ENCODE data around the gene DECR2.
"Not testable (repeated sequence)": the region's sequence is repeated elsewhere in the genome, so short reads cannot be mapped to it uniquely, and the experiment has no call there.

DNA sequence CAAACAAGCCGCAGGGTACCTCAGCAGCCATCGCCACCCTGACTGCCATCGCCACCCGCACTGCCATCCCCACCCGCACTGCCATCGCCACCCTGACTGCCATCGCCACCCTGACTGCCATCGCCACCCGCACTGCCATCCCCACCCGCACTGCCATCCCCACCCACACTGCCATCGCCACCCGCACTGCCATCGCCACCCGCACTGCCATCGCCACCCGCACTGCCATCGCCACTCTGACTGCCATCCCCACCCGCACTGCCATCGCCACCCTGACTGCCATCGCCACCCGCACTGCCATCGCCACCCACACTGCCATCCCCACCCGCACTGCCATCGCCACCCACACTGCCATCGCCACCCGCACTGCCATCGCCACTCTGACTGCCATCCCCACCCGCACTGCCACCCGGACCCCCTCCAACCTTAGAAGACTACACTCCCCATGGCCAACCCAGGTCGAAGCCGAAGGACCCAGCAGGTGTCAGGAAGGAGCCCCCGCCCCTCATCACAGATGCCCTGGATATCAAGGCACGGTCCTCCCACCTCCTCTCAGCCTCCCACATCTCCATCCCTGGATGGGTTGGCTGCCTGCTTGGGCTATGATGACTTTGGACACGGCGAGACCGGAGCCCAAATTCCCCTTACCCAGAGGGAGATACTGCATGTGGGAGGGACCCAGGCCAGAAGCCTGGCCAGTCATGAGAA is 23.4 kb upstream of the DECR2 start:
- TF ChIP-seq, protein P1, sequence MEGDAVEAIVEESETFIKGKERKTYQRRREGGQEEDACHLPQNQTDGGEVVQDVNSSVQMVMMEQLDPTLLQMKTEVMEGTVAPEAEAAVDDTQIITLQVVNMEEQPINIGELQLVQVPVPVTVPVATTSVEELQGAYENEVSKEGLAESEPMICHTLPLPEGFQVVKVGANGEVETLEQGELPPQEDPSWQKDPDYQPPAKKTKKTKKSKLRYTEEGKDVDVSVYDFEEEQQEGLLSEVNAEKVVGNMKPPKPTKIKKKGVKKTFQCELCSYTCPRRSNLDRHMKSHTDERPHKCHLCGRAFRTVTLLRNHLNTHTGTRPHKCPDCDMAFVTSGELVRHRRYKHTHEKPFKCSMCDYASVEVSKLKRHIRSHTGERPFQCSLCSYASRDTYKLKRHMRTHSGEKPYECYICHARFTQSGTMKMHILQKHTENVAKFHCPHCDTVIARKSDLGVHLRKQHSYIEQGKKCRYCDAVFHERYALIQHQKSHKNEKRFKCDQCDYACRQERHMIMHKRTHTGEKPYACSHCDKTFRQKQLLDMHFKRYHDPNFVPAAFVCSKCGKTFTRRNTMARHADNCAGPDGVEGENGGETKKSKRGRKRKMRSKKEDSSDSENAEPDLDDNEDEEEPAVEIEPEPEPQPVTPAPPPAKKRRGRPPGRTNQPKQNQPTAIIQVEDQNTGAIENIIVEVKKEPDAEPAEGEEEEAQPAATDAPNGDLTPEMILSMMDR (conservative IDR thresholded peaks at IDR 0.05; ENCODE audit: low read depth, low read length) = not testable (repeated sequence)
- TF ChIP-seq EZH2 (IDR thresholded peaks at IDR 0.05; ENCODE audit: borderline replicate concordance, low read depth, low read length, poor library complexity, severe bottlenecking) = not testable (repeated sequence)
